Measurements from ENCODE around the gene TTC9. TPM values are rescaled to one million over a fixed set of nuclear protein-coding genes. Genes with fewer than 3 reads are reported as not detected.
A peak's percentile ranks its signal among the peaks of the same experiment; 100 is the strongest.
"Not testable (repeated sequence)": the region's sequence is repeated elsewhere in the genome, so short reads cannot be mapped to it uniquely, and the experiment has no call there.

Gene TTC9
- total RNA-seq, 6 donors from 2014 or later, result 3.1 to 8.6 (median 6.2) TPM

DNA sequence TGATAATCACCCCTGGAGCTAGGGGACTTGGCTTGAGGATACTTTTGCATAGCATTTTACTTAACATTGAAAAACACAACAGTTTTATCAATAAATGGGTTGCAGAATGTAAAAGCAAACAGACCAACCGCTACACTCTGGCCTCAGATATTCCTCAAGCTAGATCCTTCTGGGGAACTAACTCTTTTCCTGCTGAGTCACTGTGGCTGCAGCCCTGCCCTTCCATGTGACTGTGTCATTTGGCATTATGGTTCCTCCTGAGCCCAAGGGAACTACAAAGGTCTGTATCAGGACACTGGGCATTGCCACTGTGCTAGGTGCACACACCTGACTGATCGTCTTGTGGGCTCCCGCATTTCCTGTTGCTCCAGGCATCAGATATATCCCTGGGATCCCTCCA, 56.6 kb downstream of the TTC9 start:
- no peak overlapping the region for H3K4me3 ChIP-seq
- H3K36me3 ChIP-seq, result no peaks in the 10 kb centered on the region
- peak overlapping the region in 2 of 4 donors; percentile 8 to 15 for H3K27ac ChIP-seq
- no peaks in the 10 kb centered on the region for H3K27me3 ChIP-seq
- TF ChIP-seq EP300 (IDR thresholded peaks at IDR 0.05) (no peak), POLR2AphosphoS5 (IDR thresholded peaks at IDR 0.05) (no peak), POLR2A (IDR thresholded peaks at IDR 0.05) (no peak)
- TF ChIP-seq, protein P1, sequence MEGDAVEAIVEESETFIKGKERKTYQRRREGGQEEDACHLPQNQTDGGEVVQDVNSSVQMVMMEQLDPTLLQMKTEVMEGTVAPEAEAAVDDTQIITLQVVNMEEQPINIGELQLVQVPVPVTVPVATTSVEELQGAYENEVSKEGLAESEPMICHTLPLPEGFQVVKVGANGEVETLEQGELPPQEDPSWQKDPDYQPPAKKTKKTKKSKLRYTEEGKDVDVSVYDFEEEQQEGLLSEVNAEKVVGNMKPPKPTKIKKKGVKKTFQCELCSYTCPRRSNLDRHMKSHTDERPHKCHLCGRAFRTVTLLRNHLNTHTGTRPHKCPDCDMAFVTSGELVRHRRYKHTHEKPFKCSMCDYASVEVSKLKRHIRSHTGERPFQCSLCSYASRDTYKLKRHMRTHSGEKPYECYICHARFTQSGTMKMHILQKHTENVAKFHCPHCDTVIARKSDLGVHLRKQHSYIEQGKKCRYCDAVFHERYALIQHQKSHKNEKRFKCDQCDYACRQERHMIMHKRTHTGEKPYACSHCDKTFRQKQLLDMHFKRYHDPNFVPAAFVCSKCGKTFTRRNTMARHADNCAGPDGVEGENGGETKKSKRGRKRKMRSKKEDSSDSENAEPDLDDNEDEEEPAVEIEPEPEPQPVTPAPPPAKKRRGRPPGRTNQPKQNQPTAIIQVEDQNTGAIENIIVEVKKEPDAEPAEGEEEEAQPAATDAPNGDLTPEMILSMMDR (IDR thresholded peaks at IDR 0.05), result no peak
- DNase-seq (peak in 1 of 2 donors; percentile 70), ATAC-seq (ENCODE audit: low FRiP score in 2 of 2) (peak in 1 of 2 donors; percentile 77)
- H3K4me1 ChIP-seq, result peaks cover 5 to 19% (median 8%) of the 10 kb centered on the region in 4 donors
- 63 to 70% methylated on average over 2 to 3 of the region's 3 CpGs for WGBS, 2 donors
- H3K9me3 ChIP-seq, result no peaks in the 10 kb centered on the region

GRCh38 chr14:70699646-70700045, 57.9 kb downstream of the TTC9 start:
- no peak for ATAC-seq (ENCODE audit: low FRiP score in 2 of 2)
- H3K9me3 ChIP-seq, result no peaks in the 10 kb centered on the region
- no peak for DNase-seq

GRCh38 chr14:70700955-70701585, 59.4 kb downstream of the TTC9 start:
- WGBS, 2 donors, result 69 to 73% methylated on average over 4 of the region's 4 CpGs
- DNase-seq, result no peak
- H3K4me1 ChIP-seq, result peaks cover 5 to 19% (median 8%) of the 10 kb centered on the region in 4 donors
- no peak for ATAC-seq (ENCODE audit: low FRiP score in 2 of 2)
- H3K9me3 ChIP-seq, result no peaks in the 10 kb centered on the region
- no peak for TF ChIP-seq POLR2A (IDR thresholded peaks at IDR 0.05)
- TF ChIP-seq EP300 (IDR thresholded peaks at IDR 0.05), result no peak
- no peak for TF ChIP-seq POLR2AphosphoS5 (IDR thresholded peaks at IDR 0.05)
- TF ChIP-seq, protein P1 (IDR thresholded peaks at IDR 0.05), result no peak
- H3K36me3 ChIP-seq, result no peaks in the 10 kb centered on the region
- H3K27me3 ChIP-seq, result no peaks in the 10 kb centered on the region
- H3K4me3 ChIP-seq, result no peak overlapping the region
- H3K27ac ChIP-seq, result no peak overlapping the region

More at GRCh38 chr14:70699646-70700045, 57.9 kb downstream of the TTC9 start:
- Histone ChIP-seq H3K4me3 (no peak overlapping the region), H3K27ac (no peak overlapping the region), H3K4me1 (peaks cover 5 to 19% (median 8%) of the 10 kb centered on the region in 4 donors), H3K36me3 (no peaks in the 10 kb centered on the region), H3K27me3 (no peaks in the 10 kb centered on the region)
- WGBS, 2 donors, result 89 to 94% methylated on average over 5 of the region's 5 CpGs
- TF ChIP-seq EP300 (IDR thresholded peaks at IDR 0.05), result no peak
- TF ChIP-seq, protein P1 (IDR thresholded peaks at IDR 0.05), result no peak
- TF ChIP-seq POLR2A (IDR thresholded peaks at IDR 0.05), result no peak
- no peak for TF ChIP-seq POLR2AphosphoS5 (IDR thresholded peaks at IDR 0.05)

DNA sequence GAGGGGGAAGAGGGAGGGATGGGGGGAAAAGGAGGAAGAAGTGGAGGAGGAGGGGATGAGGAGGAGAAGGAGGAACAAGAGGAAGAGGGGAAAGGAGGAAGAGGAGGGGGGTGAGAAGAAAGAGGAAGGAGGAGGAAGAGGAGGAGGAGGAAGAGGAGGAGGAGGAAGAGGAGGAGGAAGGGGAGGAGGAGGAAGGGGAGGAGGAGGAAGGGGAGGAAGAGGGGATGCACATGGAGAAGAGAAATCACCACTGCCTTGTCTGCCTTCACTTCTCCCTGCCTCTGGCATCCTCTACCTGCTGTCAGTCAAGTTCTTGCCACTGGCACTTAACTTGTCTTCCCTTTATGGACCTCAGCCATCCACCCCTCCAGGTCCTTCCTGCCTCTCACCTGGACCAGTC, 59.9 kb downstream of the TTC9 start:
- Histone ChIP-seq H3K36me3 (no peaks in the 10 kb centered on the region), H3K4me1 (peaks cover 5 to 19% (median 8%) of the 10 kb centered on the region in 4 donors), H3K27me3 (no peaks in the 10 kb centered on the region), H3K9me3 (no peaks in the 10 kb centered on the region), H3K4me3 (no peak overlapping the region), H3K27ac (no peak overlapping the region)
- TF ChIP-seq POLR2AphosphoS5 (IDR thresholded peaks at IDR 0.05) (no peak), EP300 (IDR thresholded peaks at IDR 0.05) (no peak), POLR2A (IDR thresholded peaks at IDR 0.05) (no peak)
- TF ChIP-seq, protein P1 (IDR thresholded peaks at IDR 0.05), result no peak
- ATAC-seq (ENCODE audit: low FRiP score in 2 of 2) (no peak), DNase-seq (no peak)

- H3K36me3 ChIP-seq, result no peaks in the 10 kb centered on the region
- H3K4me3 ChIP-seq, result no peak overlapping the region
- no peaks in the 10 kb centered on the region for H3K9me3 ChIP-seq
- ATAC-seq (ENCODE audit: low FRiP score in 2 of 2) (peak in 1 of 2 donors; percentile 23), DNase-seq (peak in 1 of 2 donors; percentile 35)
- H3K27ac ChIP-seq, result no peak overlapping the region
- peaks cover 5 to 19% (median 8%) of the 10 kb centered on the region in 4 donors for H3K4me1 ChIP-seq
- TF ChIP-seq EP300 (IDR thresholded peaks at IDR 0.05) (no peak), POLR2A (IDR thresholded peaks at IDR 0.05) (no peak), POLR2AphosphoS5 (IDR thresholded peaks at IDR 0.05) (no peak)
- TF ChIP-seq, protein P1 (IDR thresholded peaks at IDR 0.05), result no peak
- WGBS, 2 donors, result 72 to 78% methylated on average over 3 of the region's 3 CpGs
- no peaks in the 10 kb centered on the region for H3K27me3 ChIP-seq
Observed at GRCh38 chr14:70702161-70702560, 60.4 kb downstream of the TTC9 start.

DNA sequence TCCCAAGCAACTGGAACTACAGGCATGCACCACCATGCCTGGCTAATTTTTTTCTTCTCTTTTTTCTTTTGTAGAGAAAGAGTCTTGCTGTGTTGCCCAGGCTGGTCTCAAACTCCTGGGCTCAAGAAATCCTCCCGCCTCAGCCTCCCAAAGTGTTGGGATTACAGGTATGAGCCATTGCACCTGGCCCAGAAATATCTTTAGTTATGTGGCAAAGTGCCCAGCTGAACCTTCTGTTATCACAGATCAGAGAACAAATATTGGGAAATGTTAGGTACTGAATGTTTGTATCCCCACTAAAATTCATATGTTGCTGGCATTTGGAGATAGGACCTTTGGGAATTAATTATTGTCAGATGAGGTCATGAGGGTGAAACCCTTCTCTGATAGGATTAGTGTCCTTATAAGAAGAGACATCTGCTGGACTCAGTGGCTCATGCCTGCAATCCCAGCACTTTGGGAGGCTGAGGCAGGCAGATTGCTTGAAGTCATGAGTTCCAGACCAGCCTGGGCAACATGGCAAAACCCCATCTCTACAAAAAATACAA, 62.0 kb downstream of the TTC9 start:
- H3K4me1 ChIP-seq; H3K36me3 ChIP-seq; H3K27ac ChIP-seq; H3K4me3 ChIP-seq; H3K9me3 ChIP-seq; H3K27me3 ChIP-seq; ATAC-seq (ENCODE audit: low FRiP score in 2 of 2): not testable (repeated sequence)
- peak in 1 of 2 donors; percentile 31 for DNase-seq
- 75 to 80% methylated on average over 1 of the region's 1 CpG for WGBS, 2 donors

All from upper lobe of left lung (tissue), 6 donors.